HG03558 (cell line): Measurements from ENCODE around the gene NECAP2.
"Not testable (repeated sequence)": the region's sequence is repeated elsewhere in the genome, so short reads cannot be mapped to it uniquely, and the experiment has no call there.

Source experiments
- ATAC-seq: cut with Tn5 transposase; IDR thresholded peaks from one replicate; pipeline ENCODE4 v1.9.1; 2021; ENCODE audit warnings: moderate number of reproducible peaks; ENCODE audit not compliant: unreplicated experiment; ENCODE audit errors: extremely low read depth

Gene NECAP2

DNA sequence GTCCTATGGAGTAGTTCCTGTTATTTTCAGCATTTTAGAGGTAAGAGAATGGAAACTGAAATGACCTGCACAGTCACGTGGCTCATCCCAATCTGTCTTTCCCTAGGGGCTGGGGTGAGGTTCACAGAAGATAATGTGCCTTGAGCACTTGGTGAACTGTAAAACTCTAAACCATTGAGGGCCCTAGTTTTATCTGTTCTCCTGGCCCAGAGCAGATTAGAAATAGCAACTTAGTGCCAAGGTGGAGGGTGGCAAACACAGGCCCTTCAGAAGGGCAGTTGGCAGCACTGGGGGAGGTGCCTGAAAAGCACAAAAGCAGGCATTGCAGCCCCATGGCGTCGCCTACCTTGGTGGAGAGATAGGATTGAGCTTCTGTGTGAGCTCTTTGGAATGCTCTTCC, 14.4 kb downstream of the NECAP2 start:
- not testable (repeated sequence) for ATAC-seq

GRCh38 chr1:16456151-16456550, 15.6 kb downstream of the NECAP2 start:
- not testable (repeated sequence) for ATAC-seq

DNA sequence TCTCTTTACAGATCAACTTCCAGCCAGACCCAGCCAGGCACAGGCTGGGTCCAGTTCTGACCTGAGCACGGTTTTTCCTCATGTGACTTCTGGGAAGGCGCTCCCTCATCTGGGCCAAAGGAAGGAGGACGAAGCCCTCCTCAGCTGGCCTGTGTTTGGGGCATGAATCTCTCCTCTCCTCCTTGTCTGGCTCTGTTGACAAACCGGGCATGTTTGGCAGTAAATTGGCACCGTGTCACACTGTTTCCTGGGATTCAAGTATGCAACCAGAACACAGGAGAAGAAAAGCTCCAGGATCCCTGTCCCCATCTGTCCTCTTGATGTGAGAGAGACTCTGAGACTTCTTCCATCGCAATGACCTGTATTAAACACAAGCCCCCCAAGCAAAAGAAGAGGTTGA, 18.3 kb downstream of the NECAP2 start:
- no peak for ATAC-seq

DNA sequence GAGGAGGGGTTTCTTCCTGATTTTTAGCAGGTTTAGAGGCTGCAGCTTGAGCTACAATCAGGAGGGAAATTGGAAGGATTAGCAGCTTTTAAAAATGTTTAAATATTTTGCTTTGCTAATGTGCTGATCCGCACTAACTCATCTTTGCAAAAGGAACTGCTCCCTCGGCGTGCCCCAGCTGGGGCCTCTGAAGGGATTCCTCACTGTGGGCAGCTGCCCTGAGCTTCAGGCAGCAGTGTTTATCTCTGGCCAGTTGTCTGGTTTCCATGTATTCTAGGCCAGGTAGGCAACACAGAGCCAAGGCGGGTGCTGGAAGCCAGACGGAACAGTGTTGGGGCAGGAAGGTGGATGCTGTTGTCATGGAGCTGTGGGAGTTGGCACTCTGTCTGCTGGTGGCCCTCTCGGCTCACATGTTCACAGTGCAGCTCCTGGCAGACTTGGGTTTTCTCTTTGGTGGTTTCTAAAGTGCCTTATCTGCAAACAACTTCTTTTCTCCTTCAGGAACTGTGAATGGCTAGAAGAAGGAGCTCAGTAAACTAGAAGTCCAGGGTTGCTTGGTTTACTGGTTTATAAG, 18.9 kb downstream of the NECAP2 start:
- no peak for ATAC-seq

DNA sequence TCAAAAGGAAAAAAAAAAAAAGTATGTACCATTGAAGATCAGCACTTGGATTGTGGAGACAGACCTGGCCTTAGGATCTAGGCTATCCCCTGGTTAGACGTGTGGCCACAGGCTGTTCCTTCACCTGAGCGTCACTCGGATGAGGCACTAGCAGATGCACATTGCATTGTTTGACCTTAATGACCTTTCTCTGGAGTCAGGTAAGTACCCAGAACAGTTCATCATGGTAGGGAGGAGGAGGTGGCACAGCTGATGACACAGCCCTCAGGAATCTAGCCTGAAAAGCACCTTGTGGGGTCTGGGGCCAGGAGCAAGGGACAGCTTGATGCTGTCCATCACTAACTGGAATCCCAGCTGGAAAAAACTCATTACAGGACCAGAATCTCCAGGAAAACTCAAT, 21.2 kb downstream of the NECAP2 start:
- no peak for ATAC-seq

DNA sequence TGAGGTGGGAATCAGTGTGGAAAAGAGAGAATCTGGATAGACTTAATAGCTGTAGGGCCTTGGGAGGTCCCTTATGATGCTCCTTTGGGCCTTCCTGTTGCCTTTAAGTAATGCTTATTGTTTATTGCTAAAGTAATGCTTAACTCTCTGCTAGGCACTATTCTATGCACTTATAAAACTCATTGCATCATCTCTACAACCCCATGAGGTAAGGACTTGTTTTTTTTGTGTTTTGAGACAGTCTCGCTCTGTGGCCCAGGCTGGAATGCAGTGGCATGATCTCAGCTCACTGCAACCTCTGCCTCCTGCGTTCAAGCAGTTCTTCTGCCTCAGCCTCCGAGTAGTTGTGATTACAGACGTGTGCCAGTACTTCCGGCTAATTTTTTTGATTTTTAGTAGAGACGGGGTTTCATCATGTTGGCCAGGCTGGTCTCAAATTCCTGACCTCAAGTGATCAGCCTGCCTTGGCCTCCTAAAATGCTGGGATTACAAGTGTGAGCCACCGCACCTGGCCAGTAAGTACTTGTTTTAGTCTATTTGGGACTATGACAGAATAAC, 22.3 kb downstream of the NECAP2 start:
- ATAC-seq, result no peak

GRCh38 chr1:16464917-16465625, 24.5 kb downstream of the NECAP2 start:
- no peak for ATAC-seq

DNA sequence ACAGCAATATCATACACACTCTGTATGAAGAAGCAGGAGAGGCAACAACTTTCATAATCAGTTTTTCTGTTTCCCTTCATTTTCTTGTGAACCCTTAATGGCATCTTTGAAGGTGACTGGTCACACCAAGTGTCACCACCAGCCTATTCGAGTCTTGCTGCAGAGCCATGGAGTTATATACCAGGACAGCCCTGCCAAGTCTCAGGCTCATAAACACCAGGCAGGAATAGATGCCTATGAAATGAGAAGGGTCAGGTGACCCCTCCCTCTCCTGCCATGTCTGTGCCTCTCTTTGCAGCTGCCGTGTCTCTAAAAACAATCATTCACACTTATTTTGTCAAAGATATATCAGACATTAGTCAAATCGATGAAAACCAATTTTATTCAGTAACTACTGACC, 28.0 kb downstream of the NECAP2 start:
- ATAC-seq, result no peak

GRCh38 chr1:16474166-16474800, 33.8 kb downstream of the NECAP2 start:
- ATAC-seq, result no peak

DNA sequence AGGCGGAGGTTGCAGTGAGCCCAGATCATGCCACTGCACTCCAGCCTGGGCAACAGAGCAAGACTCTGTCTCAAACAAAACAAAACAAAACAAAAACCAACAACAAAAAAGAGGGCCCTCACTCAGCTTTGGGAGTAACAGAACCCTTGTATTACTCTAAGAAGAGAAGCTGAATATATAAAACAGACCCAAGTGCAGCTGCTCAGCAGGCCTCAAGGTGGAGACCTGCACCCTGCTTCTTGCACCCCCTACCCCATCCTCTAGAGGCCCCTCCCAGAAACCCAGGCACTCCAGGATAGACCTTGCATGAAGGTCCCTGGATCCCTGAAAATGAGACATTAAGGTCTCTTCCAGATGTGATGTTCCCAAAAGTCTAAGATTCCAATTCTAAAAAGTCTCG, 34.4 kb downstream of the NECAP2 start:
- not testable (repeated sequence) for ATAC-seq

DNA sequence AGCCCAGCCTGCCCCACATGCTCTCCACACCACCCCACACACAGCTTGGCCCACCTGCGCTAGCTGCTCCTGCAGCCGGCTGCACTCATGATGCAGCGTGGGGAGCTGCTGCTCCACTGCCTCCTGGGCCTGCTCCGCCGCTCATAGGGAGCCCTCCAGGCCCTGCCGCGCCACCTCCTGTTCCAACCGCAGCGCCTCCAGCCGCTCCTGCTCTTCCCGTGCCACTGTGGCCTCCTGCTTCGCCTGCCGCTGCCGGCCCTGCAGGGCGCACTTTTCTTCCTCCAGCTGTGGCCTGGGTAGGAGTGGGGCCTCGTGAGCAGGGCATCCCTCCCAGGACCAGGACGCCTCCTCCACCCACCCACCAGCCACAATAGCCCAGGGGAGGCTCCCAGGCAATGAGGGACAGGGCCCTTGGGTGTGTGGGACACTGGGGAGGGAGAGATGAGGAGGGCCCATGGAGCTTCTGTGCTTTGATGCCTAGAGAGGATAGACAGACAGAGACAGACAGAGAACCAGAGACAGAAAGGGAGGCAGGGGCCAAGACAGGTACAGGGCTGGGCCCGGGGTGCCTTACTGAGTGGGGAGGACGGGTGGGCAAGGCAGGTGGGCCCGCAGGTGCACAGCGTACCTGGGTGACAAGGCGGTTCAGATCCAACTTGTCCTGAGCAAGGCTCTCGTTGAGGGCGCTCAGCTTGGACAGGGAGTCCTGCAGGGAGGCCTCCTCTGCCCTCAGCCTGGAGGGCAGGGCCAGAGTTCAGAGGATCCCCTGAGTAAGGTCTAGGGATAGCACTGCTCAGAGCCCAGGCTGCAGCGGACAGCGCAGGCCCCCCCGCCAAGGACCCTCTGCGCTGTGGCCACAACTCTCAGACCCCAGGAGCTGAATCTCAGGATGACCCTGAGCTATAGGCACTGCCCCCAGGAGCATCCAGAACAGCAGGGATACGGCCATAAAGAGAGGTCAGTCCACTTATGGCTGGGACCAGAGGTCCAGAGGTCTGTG, 35.5 kb downstream of the NECAP2 start:
- ATAC-seq, result not testable (repeated sequence)

- no peak for ATAC-seq
Observed at GRCh38 chr1:16478091-16478490, 37.6 kb downstream of the NECAP2 start.

DNA sequence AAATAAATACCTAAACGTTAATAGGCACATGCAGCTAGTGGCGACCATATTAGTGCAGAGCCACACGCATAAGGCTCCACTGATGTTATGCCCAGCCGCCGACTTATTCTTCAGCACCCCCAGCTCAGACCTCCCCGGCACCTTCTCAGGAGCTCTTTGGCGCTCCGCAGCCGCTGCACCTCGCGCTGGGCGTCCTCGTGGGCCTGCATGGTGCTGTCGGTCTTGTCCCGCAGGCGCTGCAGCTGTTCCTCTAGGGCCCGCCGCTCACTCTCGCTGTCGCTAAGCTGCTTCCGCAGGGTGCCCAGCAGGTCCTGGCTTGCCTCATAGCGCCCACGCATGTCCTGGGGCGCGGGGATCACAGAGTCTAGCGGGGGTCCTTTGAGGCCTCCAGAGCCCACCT, 42.6 kb downstream of the NECAP2 start:
- not testable (repeated sequence) for ATAC-seq

DNA sequence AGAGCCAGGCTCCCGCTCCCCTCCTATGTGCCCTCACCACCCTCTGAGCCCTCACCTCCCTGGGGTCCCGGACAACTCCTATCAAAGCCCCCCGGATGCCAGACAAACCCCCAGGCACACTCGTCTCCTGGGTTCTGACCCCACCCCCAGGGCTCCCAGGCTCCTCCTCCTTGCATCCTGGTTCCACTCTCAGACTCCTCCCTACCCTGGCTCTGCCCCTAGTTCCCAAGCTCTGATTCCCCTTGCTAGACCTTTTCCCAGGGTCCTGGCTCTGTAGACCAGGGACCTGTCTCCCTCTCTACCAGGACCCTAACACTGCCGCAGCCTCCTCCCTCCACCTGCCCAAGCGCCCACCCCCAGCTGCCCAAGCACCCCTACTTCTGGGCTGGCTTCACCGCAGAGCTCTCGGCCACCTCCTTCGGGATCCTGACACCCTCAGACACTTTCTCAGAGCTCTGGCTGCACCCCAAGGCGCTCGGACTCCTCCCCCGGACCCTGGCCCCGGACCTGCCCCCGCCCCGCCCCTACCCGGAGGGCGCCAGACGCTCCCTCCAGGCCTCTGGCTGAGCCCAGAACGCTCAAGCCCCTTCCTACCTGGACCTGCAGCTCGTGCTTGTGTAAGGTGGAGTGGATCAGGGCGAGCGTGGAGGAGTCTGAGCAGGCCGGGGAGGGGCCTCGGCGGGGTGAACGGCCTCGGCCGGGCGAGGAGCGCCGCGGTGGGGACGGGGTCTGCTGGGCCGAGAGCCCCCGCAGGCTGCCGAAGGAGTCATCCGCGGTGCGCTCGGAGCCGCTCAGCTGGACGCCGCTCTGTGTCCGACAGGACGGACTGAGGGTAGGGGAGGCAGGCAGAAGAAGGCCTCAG, 43.3 kb downstream of the NECAP2 start:
- ATAC-seq, result not testable (repeated sequence)

GRCh38 chr1:16484501-16484835, 43.9 kb downstream of the NECAP2 start:
- no peak for ATAC-seq

DNA sequence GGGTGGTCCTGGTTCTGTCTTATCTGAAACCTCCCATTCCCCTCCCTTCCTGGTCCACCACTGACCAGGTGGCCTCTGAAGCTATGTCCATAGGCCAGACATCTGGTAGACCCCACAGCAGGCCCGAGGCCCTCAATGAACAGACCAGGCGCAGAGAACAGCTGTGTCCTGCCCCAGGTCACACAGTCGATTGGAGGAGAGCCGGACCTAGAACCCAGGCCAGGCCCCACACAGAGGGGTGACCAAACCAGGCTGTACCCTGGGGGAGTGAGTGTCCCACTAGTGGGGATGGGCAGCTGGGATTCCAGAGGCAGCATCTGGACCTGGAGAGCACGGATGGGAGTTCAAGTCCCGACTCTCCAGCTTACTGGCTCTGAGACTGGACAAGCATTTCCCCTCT, 44.4 kb downstream of the NECAP2 start:
- ATAC-seq, result no peak

DNA sequence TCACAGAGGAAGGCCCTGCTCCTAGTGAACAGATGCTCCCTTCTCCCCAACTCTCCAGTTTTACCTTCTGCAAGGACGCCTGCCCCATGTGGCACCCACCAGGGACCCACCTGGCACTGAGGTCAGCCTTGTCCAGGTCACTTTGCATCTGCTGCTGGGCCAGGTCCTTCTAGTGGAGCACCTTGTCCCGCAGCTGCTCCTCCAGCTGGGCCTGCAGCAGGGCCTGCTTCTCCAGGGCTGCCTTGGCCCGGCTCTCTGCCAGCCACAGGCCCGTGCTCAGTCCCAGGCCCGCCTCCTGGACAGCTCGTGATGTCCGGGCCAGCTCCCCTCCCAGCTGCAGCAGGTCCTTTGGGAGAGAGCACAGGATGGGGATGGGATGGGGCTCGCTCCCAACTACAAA, 45.8 kb downstream of the NECAP2 start:
- ATAC-seq, result not testable (repeated sequence)

- not testable (repeated sequence) for ATAC-seq
Observed at GRCh38 chr1:16487011-16487410, 46.5 kb downstream of the NECAP2 start.

DNA sequence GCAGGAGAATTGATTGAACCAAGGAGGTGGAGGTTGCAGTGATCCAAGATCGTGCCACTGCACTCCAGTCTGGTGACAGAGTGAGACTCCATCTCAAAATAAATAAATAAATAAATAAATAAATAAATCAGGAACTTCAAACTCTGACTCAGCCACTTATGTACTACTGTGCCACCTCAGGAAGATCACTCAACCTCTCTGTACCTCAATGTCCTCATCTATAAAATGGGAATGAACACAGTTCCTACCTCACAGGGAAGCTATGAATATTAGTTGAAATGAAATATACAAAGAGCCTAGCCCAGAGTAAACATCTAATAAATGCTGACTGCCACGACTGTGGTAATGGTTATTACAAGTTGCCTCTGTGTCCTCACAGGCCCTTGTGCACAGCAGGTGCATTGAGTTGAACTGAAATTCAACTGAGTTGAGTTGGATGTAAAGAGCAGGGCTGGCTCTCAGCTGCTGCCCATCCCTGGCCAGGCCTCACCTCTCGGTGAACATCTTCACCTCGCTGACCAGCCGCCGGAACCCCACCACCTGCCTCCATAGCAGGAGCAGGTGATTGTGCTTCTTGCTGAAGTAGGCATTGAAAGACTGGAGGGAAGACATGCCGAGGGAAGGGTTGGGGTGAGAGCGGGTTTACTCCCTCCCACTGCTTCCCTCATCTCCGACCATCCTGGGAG, 48.8 kb downstream of the NECAP2 start:
- ATAC-seq, result not testable (repeated sequence)
